ENCODE measurements around the gene TECR. TPM values are rescaled to one million over a fixed set of nuclear protein-coding genes. Genes with fewer than 3 reads are reported as not detected.

TECR gene
- total RNA-seq, 1 donor from 2014 or later, result 57.7 TPM

DNA sequence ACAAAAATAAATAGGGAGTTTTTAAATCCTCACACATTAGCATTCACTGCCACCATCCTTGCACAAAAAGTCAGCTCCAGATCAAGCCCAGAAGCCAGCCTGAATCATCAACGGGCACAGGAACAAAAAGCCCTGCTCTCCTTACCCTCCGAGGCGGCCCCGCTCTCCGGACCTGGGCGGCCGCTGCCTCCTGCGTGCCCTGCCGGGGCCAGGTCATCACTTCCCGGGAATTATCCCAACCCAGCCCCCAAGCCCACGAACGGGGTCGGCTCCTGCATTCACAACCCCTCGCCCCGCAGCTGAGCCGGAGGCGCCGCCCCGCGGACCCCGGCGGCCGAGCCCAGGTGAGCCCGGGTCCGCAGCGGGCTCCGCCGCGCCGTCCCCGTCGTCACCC, 12.0 kb upstream of the TECR start:
- no peak for DNase-seq (ENCODE audit: low read depth)
- TF ChIP-seq, protein P1, sequence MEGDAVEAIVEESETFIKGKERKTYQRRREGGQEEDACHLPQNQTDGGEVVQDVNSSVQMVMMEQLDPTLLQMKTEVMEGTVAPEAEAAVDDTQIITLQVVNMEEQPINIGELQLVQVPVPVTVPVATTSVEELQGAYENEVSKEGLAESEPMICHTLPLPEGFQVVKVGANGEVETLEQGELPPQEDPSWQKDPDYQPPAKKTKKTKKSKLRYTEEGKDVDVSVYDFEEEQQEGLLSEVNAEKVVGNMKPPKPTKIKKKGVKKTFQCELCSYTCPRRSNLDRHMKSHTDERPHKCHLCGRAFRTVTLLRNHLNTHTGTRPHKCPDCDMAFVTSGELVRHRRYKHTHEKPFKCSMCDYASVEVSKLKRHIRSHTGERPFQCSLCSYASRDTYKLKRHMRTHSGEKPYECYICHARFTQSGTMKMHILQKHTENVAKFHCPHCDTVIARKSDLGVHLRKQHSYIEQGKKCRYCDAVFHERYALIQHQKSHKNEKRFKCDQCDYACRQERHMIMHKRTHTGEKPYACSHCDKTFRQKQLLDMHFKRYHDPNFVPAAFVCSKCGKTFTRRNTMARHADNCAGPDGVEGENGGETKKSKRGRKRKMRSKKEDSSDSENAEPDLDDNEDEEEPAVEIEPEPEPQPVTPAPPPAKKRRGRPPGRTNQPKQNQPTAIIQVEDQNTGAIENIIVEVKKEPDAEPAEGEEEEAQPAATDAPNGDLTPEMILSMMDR (conservative IDR thresholded peaks at IDR 0.05; ENCODE audit: low read depth, low read length), result no peak
- H3K4me3 ChIP-seq (ENCODE audit: low read depth, low read length), result peak overlapping the region; percentile 82

DNA sequence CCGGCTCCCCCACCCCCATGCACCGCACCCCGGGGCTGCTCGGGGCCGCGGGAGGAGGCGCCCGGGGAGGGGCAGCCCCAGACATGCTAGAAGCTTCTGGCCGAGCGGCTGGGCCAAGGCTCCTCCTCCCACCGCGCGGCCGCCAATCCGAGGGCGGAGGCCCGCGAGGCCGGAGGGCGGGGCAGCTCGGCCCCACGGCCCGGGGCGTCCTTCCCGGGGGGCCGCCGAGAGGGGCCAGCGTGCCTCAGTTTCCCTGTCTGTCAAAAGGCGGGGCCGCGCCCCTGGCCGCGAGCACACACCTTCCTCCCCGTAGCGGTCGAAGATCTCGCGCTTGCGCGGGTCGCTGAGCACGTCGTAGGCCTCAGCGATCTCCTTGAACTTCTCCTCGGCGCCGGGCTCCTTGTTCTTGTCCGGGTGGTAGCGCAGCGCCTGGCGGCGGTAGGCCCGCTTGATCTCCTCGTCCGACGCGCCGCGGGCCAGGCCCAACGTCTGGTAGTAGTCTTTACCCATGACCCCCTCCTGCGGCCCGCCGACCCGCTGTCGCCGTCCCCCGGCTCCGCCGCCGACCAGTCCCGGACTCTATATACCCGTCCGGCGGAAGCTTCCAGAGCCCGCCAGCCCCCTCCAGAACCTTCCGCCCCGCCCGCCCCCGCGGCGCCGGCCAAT, 11.4 kb upstream of the TECR start, which contains the start of gene DNAJB1:
TSS of gene DNAJB1 (minus strand) at position 558 of the 666 bp plus-strand sequence. CDS start at position 510, 48 bp downstream.
- TF ChIP-seq, protein P1 (conservative IDR thresholded peaks at IDR 0.05; ENCODE audit: low read depth, low read length), result no peak
- DNase-seq (ENCODE audit: low read depth), result no peak

DNA sequence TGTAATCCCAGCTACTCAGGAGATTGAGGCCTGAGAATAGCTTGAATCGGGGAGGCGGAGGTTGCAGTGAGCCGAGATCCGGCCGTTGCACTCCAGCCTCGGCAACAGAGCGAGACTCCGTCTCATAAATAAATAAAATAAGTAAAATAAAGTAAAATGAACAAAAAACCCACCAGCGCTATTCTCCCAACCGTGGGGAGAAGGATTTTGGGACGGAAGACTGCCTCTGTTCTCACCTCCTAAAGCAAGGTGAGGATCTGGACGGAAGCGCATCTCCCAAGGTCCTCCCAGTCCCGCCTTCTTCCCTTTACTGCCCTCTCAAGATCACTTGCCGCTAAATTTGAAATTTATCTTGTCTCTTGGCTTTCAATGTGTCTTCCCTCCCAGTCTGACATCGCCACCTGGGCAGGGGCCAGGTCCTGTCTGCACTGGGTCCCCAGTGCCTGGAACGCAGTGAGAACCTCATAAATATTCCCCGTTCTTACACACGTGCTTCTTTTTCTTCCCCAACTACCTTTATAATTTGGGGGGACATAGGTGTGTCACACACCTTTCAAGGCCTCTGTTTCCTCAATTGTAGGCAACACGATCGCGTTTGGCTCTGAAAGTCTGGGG, 10.0 kb upstream of the TECR start:
- no peak overlapping the region for H3K4me3 ChIP-seq (ENCODE audit: low read depth, low read length)
- TF ChIP-seq, protein P1 (conservative IDR thresholded peaks at IDR 0.05; ENCODE audit: low read depth, low read length), result no peak
- no peak for DNase-seq (ENCODE audit: low read depth)

More for the DNA sequence above, 11.4 kb upstream of the TECR start, which contains the start of gene DNAJB1:
- H3K4me3 ChIP-seq (ENCODE audit: low read depth, low read length), result peak within 1 kb of the TSS; percentile 82

DNA sequence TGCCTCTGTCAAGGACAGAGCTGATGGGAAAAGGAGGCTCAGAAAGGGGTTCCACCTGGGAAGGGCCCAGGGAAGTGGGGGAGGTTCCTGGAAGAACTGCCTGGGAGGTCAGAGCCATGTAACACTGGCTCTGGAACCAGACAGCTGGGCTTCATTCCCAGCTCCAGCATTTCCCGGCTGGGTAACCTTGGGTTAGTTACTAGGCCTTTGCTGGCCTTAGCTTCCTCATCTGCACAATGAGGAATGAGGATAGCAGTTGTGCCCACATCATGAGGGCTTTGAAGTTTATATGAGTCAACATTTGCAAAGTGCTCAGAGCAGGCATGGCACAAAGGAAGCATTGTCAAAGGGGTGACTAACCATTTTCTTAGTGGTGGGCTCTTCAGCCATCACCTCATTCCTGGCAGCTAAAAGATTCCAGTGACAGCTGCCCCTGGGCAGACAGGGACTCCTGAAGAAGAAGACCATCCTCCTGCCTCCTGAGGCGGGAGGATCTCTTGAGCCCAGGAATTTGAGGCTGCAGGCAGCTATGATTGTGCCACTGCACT, 9.5 kb upstream of the TECR start:
- H3K4me3 ChIP-seq (ENCODE audit: low read depth, low read length), result no peak overlapping the region

DNA sequence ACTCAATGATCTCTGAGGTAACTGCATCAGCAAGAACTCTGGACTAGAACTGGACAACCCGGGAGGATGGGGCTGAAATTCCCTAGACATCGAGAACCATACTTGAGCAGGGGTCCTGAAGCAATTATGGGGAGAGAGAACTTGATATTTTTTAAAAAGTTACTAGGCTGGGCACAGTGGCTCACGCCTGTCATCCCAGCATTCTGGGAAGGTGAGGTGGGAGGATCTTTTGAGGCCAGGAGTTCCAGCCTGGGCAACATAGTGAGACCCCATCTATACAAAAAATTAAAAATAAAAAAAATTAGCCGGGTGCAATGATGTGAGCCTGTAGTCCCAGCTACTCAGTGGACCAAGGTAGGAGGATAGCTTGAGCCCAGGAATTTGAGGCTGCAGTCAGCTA, 8.9 kb upstream of the TECR start:
- no peak overlapping the region for H3K4me3 ChIP-seq (ENCODE audit: low read depth, low read length)
- no peak for DNase-seq (ENCODE audit: low read depth)
- TF ChIP-seq, protein P1 (conservative IDR thresholded peaks at IDR 0.05; ENCODE audit: low read depth, low read length), result no peak

More for the DNA sequence above, 9.5 kb upstream of the TECR start:
- peak; percentile 93 for DNase-seq (ENCODE audit: low read depth)
- TF ChIP-seq, protein P1 (conservative IDR thresholded peaks at IDR 0.05; ENCODE audit: low read depth, low read length), result no peak

DNA sequence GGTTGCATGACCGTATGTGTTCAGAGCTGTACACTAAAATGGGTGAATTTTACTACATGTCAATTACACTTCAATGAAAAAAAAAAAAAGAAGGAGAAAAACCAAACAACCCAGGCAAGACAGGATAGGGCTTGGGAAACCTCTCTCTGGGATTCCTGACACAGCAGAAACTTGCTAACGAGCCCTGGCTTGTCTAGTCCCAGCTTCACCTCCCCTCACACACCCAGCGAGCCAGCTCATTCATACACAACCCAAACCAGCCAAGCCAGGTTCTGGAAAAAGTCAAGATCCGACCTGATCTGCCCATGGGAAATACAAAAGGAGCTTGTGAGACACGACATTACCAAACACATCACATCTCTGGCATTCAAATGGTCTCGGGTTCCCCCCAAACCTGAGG, 3.7 kb upstream of the TECR start:
- no peak for DNase-seq (ENCODE audit: low read depth)
- TF ChIP-seq, protein P1 (conservative IDR thresholded peaks at IDR 0.05; ENCODE audit: low read depth, low read length), result no peak
- no peak overlapping the region for H3K4me3 ChIP-seq (ENCODE audit: low read depth, low read length)

All from epithelial cell of proximal tubule (primary cell).